Ascending aorta (tissue), 2 donors: Measurements from ENCODE around the gene XBP1. TPM values are rescaled to one million over a fixed set of nuclear protein-coding genes. Genes with fewer than 3 reads are reported as not detected.
"Not testable (repeated sequence)": the region's sequence is repeated elsewhere in the genome, so short reads cannot be mapped to it uniquely, and the experiment has no call there.

Source experiments
- DNase-seq, 2 donors: peaks; one replicate each; pipeline ENCODE4 v3.0.0-alpha.2; 2019; ENCODE audit warnings: low spot score in 2 of 2
- H3K27ac ChIP-seq, 2 donors: fragments of 200-600 bp; sonication (generic); one replicate each; pipeline ENCODE4 v1.5.1; 2016 to 2017; ENCODE audit warnings: mild to moderate bottlenecking in 1 of 2
- H3K27me3 ChIP-seq: fragments of 200-600 bp; sonication (generic); one replicate; pipeline ENCODE4 v1.5.1; 2017
- H3K36me3 ChIP-seq, 2 donors: fragments of 200-600 bp; sonication (generic); one replicate each; pipeline ENCODE4 v1.5.1; 2016
- H3K4me1 ChIP-seq, 2 donors: fragments of 200-600 bp; sonication (generic); one replicate each; pipeline ENCODE4 v1.5.1; 2016 to 2017; ENCODE audit warnings: mild to moderate bottlenecking in 1 of 2
- H3K4me3 ChIP-seq, 2 donors: fragments of 200-600 bp; sonication (generic); one replicate each; pipeline ENCODE4 v1.5.1; 2016 to 2017; ENCODE audit warnings: mild to moderate bottlenecking in 1 of 2
- H3K9me3 ChIP-seq, 2 donors: fragments of 200-600 bp; sonication (generic); one replicate each; pipeline ENCODE4 v1.5.1; 2016
- CTCF ChIP-seq, 3 experiments: fragments of 200-600 bp in 2 of 3; fragments of 450-650 bp in 1 of 3; sonication (generic) in 2 of 3; IDR thresholded peaks; one replicate each; pipeline ENCODE4 v1.5.1; 2016 to 2019; ENCODE audit warnings: antibody characterized with exemption in 3 of 3, mild to moderate bottlenecking in 1 of 3, moderate library complexity in 1 of 3
- intact Hi-C: fragments of 100-400 bp; cut with DNase I; formaldehyde crosslinking; loops from one replicate; pipeline ENCODE4 v1.15.1; 2023
- total RNA-seq: library from RNA; depleted of rRNA; stranded (reverse); fragments of >200 nt; gene quantifications from one replicate; pipeline ENCODE4 v1.1.0, GENCODE V29; 2016

Gene XBP1
- total RNA-seq, 1 donor from 2014 or later: 158 TPM

DNA sequence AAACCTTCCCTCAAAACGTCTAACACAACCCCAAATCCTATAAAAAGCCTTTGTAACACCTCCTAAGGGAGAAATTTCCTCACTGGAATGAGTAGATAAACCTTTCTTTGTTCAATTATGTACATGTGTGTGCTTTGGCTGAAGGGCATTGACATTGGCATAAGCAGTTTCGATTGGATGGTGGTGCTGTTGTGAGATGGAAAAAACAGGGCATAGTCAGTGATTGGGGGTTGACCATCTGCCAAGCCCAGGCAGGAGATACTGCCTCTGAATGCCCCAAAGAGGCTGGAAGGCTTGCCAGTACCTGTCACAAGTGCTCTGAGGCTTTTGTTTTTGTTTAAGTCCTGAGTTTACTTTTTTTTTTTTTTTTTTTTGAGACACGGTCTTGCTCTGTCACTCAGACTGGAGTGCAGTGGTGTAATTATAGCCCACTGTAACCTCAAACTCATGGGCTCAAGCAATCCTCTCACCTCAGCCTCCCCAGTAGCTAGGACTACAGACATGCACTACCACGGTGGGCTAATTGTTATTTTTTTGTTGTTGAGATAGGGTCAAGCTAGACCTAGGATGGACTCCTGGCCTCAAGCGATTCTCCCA is 29.1 kb downstream of the XBP1 start:
- Histone ChIP-seq H3K27me3 (no peaks in the 10 kb centered on the region), H3K4me3 (no peak overlapping the region), H3K36me3 (peaks cover 7 to 13% of the 10 kb centered on the region in 2 donors), H3K4me1 (peaks cover 3 to 10% of the 10 kb centered on the region in 2 donors), H3K27ac (peak overlapping the region in 1 of 2 donors; percentile 5), H3K9me3 (no peaks in the 10 kb centered on the region)
- DNase-seq: no peak
- TF ChIP-seq CTCF (IDR thresholded peaks at IDR 0.05): no peak
- intact Hi-C loops: loop anchor here (10.0 kb wide), 1 partner anchor 96 kb away; the partner anchor contains the start of gene TTC28

GRCh38 chr22:28769394-28770085 is 30.8 kb downstream of the XBP1 start:
- intact Hi-C loops: loop anchor here (10.0 kb wide), 1 partner anchor 95 kb away; the partner anchor contains the start of gene TTC28
- Histone ChIP-seq H3K4me1 (peaks cover 3 to 6% of the 10 kb centered on the region in 2 donors), H3K27me3 (no peaks in the 10 kb centered on the region), H3K9me3 (no peaks in the 10 kb centered on the region), H3K4me3 (no peak overlapping the region), H3K27ac (no peak overlapping the region), H3K36me3 (no peaks in the 10 kb centered on the region)
- DNase-seq: no peak
- TF ChIP-seq CTCF (IDR thresholded peaks at IDR 0.05): no peak

- no peak for TF ChIP-seq CTCF (IDR thresholded peaks at IDR 0.05)
- intact Hi-C loops: no loop called here
- Histone ChIP-seq H3K36me3 (no peaks in the 10 kb centered on the region), H3K4me3 (no peak overlapping the region), H3K9me3 (no peaks in the 10 kb centered on the region), H3K27me3 (no peaks in the 10 kb centered on the region), H3K27ac (no peak overlapping the region), H3K4me1 (no peaks in the 10 kb centered on the region)
- DNase-seq: no peak
These were observed 31.5 kb downstream of the XBP1 start for GRCh38 chr22:28768701-28769393.

DNA sequence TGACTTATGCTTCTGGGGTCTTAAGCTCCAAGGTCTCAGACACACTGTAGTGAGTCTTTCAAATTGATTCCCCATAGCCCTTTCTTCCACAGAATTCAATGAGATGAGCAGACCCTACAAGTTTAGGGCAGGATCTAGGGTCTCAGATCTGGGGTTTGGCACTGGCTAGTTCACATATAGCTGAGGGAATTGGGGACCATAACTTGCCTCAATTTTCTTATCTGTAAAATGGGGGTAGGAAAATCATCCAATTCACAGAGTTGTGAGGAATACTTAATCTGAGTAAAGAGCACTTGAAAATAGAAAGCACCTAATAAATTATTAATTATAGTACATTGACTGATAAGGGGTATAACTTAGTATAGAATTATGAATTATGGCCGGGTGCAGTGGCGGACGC is 33.7 kb downstream of the XBP1 start:
- H3K36me3 ChIP-seq: no peaks in the 10 kb centered on the region
- H3K27ac ChIP-seq: no peak overlapping the region
- TF ChIP-seq CTCF (IDR thresholded peaks at IDR 0.05): no peak
- DNase-seq: no peak
- intact Hi-C loops: no loop called here
- no peaks in the 10 kb centered on the region for H3K4me1 ChIP-seq
- no peaks in the 10 kb centered on the region for H3K9me3 ChIP-seq
- no peak overlapping the region for H3K4me3 ChIP-seq
- H3K27me3 ChIP-seq: no peaks in the 10 kb centered on the region

- H3K27ac ChIP-seq, H3K36me3 ChIP-seq, H3K9me3 ChIP-seq, H3K4me3 ChIP-seq, H3K27me3 ChIP-seq, DNase-seq, intact Hi-C loops, H3K4me1 ChIP-seq: not testable (repeated sequence)
These were observed 38.4 kb downstream of the XBP1 start for GRCh38 chr22:28762000-28762399.

DNA sequence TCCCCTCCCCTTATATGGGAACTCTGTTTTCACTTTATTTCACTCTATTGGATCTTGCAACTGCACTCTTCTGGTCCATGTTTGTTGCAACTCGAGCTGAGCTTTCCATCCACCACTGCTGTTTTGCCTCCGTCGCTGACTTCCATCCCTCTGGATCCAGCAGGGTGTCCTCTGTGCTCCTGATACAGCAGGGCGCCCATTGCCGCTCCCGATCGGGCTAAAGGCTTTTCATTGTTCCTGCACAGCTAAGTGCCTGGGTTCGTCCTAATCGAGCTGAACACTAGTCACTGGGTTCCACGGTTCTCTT is 39.0 kb downstream of the XBP1 start:
- no peak for TF ChIP-seq CTCF (IDR thresholded peaks at IDR 0.05)
- intact Hi-C loops: no loop called here
- H3K27me3 ChIP-seq: no peaks in the 10 kb centered on the region
- no peak overlapping the region for H3K4me3 ChIP-seq
- no peaks in the 10 kb centered on the region for H3K36me3 ChIP-seq
- H3K9me3 ChIP-seq: no peaks in the 10 kb centered on the region
- no peak for DNase-seq
- H3K27ac ChIP-seq: no peak overlapping the region
- no peaks in the 10 kb centered on the region for H3K4me1 ChIP-seq
